SK-N-SH (cell line): ENCODE data around the gene AGXT.

Experiments used
- CHD2 ChIP-seq: fragments of 150-350 bp; IDR thresholded peaks from 2 replicates; pipeline ENCODE4 v1.6.1; 2018; ENCODE audit warnings: low read length; ENCODE audit not compliant: partially characterized antibody
- FOSL2 ChIP-seq: IDR thresholded peaks from 2 replicates; pipeline ENCODE4 v1.4.0; 2012; ENCODE audit warnings: low read depth, mild to moderate bottlenecking, moderate library complexity, borderline replicate concordance
- FOXJ3 ChIP-seq: sonication (generic); formaldehyde crosslinking; IDR thresholded peaks from 2 replicates; pipeline ENCODE4 v1.5.1; 2020; ENCODE audit warnings: mild to moderate bottlenecking, missing genetic modification reagents
- FOXM1 ChIP-seq: IDR thresholded peaks from 2 replicates; pipeline ENCODE4 v1.4.0; 2012; ENCODE audit warnings: low read depth, mild to moderate bottlenecking
- MEF2A ChIP-seq: IDR thresholded peaks from 2 replicates; pipeline ENCODE4 v1.4.0; 2012; ENCODE audit warnings: low read depth, borderline replicate concordance
- RCOR1 ChIP-seq: fragments of 150-350 bp; IDR thresholded peaks from 2 replicates; pipeline ENCODE4 v1.6.1; 2017; ENCODE audit warnings: antibody characterized with exemption, low read length
- YY1 ChIP-seq: IDR thresholded peaks from 2 replicates; pipeline ENCODE4 v1.4.0; 2012; ENCODE audit warnings: low read depth, mild to moderate bottlenecking
- TF ChIP-seq, protein P1 (sequence below): fragments of 200-600 bp; sonication (generic); IDR thresholded peaks from 2 replicates; pipeline ENCODE4 v1.6.1; 2017; ENCODE audit warnings: antibody characterized with exemption, mild to moderate bottlenecking, moderate library complexity

DNA sequence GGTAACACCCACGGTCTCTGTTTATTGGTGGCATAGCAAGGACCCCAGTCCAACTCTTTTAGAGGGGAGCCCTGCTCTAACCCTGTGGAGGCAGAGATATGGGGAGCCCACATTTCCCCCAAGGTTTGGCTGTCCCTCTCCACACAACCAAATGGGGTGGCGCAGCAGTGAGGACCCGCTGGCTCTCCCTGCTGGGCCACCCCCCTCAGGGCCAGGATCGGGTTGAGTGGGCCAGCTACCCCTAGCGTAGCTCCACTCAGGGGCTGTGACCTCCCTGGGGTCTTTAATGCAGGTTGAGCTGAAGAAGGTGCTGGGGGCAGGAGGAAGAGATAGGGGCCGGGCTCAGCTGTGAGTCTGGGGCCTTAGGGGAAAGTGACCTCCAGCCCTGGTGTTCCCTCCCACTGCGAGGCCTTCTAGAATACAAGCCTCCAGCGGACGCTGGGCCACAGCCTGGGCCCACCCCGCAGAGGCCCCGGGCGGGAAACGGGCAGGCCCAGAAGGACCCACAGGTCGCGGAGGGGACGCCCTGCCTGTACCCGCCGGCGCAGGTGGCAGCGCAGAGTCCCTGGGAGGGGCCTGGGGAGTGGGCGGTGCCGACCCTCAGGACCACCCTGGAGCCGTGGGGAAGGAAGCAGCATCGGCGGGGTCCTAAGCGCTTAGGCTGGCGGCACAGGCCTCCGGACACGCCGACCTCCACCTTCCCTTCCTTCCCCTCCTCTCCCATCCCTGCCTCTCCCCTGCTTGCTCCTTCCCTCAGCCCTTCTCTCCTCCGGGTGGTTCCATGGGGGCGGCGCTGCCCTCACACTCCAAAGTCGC, 47.1 kb downstream of the AGXT start:
- no peak for TF ChIP-seq RCOR1
- TF ChIP-seq CHD2 = no peak
- TF ChIP-seq, protein P1, sequence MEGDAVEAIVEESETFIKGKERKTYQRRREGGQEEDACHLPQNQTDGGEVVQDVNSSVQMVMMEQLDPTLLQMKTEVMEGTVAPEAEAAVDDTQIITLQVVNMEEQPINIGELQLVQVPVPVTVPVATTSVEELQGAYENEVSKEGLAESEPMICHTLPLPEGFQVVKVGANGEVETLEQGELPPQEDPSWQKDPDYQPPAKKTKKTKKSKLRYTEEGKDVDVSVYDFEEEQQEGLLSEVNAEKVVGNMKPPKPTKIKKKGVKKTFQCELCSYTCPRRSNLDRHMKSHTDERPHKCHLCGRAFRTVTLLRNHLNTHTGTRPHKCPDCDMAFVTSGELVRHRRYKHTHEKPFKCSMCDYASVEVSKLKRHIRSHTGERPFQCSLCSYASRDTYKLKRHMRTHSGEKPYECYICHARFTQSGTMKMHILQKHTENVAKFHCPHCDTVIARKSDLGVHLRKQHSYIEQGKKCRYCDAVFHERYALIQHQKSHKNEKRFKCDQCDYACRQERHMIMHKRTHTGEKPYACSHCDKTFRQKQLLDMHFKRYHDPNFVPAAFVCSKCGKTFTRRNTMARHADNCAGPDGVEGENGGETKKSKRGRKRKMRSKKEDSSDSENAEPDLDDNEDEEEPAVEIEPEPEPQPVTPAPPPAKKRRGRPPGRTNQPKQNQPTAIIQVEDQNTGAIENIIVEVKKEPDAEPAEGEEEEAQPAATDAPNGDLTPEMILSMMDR = no peak
- no peak for TF ChIP-seq FOXJ3
- TF ChIP-seq MEF2A = no peak
- no peak for TF ChIP-seq FOSL2
- TF ChIP-seq YY1 = no peak
- TF ChIP-seq FOXM1 = no peak
